SHP77 treated with DMSO at 0.1 percent for 48 hours (cell line): ENCODE results near the gene PSMB9.
"Not testable (repeated sequence)": the region's sequence is repeated elsewhere in the genome, so short reads cannot be mapped to it uniquely, and the experiment has no call there.

Experiments used
- DNase-seq: peaks from one replicate; lab custom pipeline; 2025; lab: John Stamatoyannopoulos, UW

PSMB9 gene

GRCh38 chr6:32862725-32863124 lies 8.7 kb downstream of the PSMB9 start:
- no peak for DNase-seq

GRCh38 chr6:32865724-32866443 lies 11.9 kb downstream of the PSMB9 start:
- DNase-seq: no peak

GRCh38 chr6:32867022-32867477 lies 13.1 kb downstream of the PSMB9 start:
- no peak for DNase-seq

- no peak for DNase-seq
These were observed 13.7 kb downstream of the PSMB9 start for GRCh38 chr6:32867554-32868256.

GRCh38 chr6:32868257-32868788 lies 14.3 kb downstream of the PSMB9 start:
- no peak for DNase-seq

- DNase-seq: not testable (repeated sequence)
These were observed 20.0 kb downstream of the PSMB9 start for GRCh38 chr6:32873947-32874346.

GRCh38 chr6:32876603-32877002 lies 22.6 kb downstream of the PSMB9 start:
- DNase-seq: no peak

- no peak for DNase-seq
These were observed 25.7 kb downstream of the PSMB9 start for GRCh38 chr6:32879691-32880090.

- not testable (repeated sequence) for DNase-seq
These were observed 27.0 kb downstream of the PSMB9 start for GRCh38 chr6:32880962-32881361.

- DNase-seq: no peak
These were observed 28.9 kb downstream of the PSMB9 start for GRCh38 chr6:32882879-32883250.

GRCh38 chr6:32883789-32884188 lies 29.8 kb downstream of the PSMB9 start:
- no peak for DNase-seq

- no peak for DNase-seq
These were observed 31.8 kb downstream of the PSMB9 start for GRCh38 chr6:32885698-32886286.

GRCh38 chr6:32886681-32887383 lies 32.8 kb downstream of the PSMB9 start:
- DNase-seq: no peak

- no peak for DNase-seq
These were observed 33.6 kb downstream of the PSMB9 start for GRCh38 chr6:32887616-32888015.

- no peak for DNase-seq
These were observed 34.6 kb downstream of the PSMB9 start for GRCh38 chr6:32888576-32888975.

GRCh38 chr6:32889533-32889932 lies 35.5 kb downstream of the PSMB9 start:
- DNase-seq: no peak

- DNase-seq: no peak
These were observed 36.8 kb downstream of the PSMB9 start for GRCh38 chr6:32890831-32891230.

- peak; percentile 75 for DNase-seq
These were observed 40.4 kb downstream of the PSMB9 start for GRCh38 chr6:32894085-32895005.

- no peak for DNase-seq
These were observed 41.0 kb downstream of the PSMB9 start for GRCh38 chr6:32895006-32895345.

GRCh38 chr6:32903952-32904351 lies 50.0 kb downstream of the PSMB9 start:
- no peak for DNase-seq

GRCh38 chr6:32905078-32905477 lies 51.1 kb downstream of the PSMB9 start:
- no peak for DNase-seq
